ENCODE measurements around the gene COX4I2.
A peak's percentile ranks its signal among the peaks of the same experiment; 100 is the strongest.
"Not testable (repeated sequence)": the region's sequence is repeated elsewhere in the genome, so short reads cannot be mapped to it uniquely, and the experiment has no call there.

COX4I2 gene

GRCh38 chr20:31608251-31608945 is 29.3 kb upstream of the COX4I2 start:
- peak; percentile 96 for DNase-seq

DNA sequence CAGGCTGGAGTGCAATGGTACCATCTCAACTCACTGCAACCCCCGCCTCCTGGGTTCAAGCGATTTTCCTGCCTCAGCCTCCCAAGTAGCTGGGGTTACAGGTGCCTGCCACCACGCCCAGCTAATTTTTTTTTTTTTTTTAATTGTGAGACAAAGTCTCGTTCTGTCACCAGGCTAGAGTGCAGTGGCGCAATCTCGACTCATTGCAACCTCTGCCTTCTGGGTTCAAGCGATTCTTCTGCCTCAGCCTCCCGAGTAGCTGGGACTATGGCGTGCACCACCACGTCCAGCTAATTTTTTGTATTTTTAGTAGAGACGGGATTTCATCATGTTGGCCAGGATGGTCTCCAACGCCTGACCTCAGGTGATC is 25.5 kb upstream of the COX4I2 start:
- DNase-seq = not testable (repeated sequence)

DNA sequence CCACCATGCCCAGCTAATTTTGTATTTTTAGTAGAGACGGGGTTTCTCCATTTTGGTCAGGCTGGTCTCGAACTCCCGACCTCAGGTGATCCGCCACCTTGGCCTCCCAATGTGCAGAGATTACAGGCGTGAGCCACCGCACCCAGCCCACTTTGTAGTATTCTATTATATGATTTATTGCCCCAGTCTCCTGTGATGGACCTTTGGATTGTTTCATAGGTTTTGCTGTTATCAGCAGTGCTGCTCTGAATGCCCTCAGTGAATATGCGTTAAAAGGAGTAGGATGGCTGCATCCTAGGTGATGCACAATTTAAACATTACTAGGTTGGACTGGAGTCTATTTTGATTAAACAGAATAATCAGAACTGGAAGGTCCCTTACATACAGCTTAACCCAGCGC is 22.3 kb upstream of the COX4I2 start:
- DNase-seq = no peak

- no peak for DNase-seq
Observed at GRCh38 chr20:31617432-31618104, 20.1 kb upstream of the COX4I2 start.

DNA sequence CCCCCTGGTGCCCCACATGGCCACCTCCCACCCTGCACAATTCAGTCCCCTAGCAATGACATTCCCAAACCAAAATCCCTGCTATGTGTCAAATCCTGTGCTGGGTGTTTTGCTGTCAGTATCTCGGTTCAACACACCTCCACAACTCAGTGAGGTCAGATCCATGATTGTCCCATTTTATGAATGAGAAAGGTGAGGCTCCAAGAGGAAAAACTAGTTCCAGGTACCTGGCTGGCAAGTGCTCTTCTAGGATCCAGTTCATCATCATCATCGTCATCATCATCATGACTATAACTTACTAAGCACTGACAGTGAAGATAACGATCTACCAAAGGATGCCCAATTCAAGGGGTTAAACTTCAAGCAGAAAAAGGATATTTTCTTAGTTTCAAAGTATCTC is 17.5 kb upstream of the COX4I2 start:
- no peak for DNase-seq

GRCh38 chr20:31623123-31623505 is 14.6 kb upstream of the COX4I2 start:
- DNase-seq = not testable (repeated sequence)

- not testable (repeated sequence) for DNase-seq
Observed at GRCh38 chr20:31626534-31626933, 11.2 kb upstream of the COX4I2 start.

DNA sequence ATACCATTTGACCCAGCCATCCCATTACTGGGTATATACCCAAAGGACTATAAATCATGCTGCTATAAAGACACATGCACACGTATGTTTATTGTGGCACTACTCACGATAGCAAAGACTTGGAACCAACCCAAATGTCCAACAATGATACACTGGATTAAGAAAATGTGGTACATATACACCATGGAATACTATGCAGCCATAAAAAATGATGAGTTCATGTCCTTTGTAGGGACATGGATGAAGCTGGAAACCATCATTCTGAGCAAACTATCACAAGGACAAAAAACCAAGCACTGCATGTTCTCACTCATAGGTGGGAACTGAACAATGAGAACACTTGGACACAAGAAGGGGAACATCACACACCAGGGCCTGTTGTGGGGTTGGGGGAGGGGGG is 9.7 kb upstream of the COX4I2 start:
- DNase-seq = not testable (repeated sequence)

GRCh38 chr20:31630187-31630790 is 7.4 kb upstream of the COX4I2 start:
- no peak for DNase-seq

DNA sequence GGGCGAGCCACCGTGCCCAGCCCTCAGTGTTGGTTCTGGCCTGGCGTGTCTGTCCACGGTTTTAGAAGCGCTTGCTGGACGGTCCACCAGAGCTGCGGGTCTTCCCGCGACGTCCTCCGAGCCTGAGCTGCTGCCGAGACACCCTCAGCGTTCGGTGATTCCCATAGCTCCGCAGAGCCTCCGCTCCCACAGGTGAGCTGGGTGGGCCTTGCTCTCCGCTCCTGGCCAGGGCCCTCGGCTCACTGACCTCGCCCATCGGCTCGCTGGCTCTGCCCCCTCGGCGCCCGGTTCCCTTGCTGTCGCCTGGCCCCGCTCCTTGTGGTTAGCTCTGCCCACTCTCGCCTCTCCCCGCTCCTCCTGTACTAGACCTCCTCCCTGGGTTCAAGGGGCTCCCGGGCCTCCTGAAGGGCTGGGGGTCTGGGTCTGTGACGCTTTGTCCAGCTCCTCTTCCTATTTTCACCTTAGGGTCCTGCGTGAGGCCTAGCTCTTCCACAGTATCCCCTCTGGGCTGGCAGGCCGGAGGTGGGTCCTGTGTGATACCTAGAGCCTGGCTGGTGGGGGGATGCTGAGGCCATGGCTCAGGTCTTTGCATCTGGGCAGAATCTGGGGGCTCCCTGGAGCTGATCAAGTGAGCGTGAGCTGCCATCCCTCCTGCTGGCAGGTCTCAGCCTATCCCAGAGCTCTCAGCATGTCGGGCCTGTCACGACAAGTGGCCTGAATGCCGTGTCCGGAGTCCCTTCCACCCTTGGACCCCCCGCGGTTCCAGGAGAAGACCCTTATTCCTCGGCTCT is 5.0 kb upstream of the COX4I2 start:
- no peak for DNase-seq

- no peak for DNase-seq
Observed at GRCh38 chr20:31633339-31633914, 4.3 kb upstream of the COX4I2 start.

DNA sequence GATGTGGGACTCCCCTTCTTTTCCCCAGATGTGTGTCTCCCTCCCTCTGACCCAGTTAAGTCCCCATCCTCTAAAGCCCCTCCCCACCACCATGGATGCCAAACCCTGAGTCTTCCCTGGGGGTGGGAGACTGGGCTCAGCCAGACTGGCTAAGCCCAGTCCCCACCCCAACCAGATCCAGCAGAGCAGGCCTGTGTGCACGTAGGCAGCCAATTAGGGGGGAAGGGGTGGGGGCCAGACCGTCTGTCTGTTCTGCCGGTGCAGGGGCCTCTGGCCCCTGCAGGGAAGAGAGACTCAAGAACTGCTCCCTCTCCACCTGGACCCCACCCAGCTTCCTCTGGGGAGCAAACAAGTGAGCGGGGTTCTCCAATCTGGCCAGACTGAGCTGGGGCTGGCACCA is 605 bp downstream of the COX4I2 start:
- no peak for DNase-seq

- no peak for DNase-seq
Observed at GRCh38 chr20:31638816-31639215, 1.1 kb downstream of the COX4I2 start.

DNA sequence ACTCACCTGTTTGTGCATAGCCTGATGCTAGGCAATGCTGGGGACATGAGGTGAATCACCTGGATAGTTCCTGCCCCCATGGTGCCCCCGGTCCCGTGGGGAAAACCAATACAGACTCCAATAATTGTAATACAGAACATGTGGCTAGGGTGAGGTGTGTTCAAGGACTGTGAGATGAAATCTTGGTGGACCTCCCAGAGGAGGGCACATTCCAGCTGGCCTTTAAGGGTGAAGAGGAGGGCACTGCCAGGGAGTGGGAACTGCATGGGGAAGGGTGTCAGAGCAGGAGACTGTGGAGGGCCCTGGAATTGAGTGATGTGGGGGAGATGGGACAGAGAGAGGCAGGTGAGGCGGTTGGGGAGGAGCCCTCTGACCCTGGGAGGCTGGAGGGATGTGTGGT is 2.5 kb downstream of the COX4I2 start:
- DNase-seq = no peak

DNA sequence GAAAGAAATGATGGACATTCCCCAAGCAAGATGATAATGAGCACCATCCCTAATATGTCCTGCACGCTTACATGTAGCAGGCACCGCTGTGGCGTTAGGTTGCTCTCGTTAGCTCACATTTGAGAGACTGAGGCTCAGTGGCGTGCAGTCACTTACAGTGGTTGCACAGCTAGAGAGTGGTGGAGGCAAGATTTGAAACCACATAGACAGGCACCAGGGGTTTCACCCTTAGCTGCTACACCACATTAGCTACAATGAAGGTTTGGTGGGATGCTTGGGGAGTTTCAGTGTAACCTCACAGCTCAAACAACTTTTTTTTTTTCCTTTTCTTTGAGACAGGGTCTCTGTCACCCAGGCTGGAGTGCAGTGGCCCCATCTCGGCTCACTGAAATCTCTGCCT is 3.7 kb downstream of the COX4I2 start:
- DNase-seq = no peak

- no peak for DNase-seq
Observed at GRCh38 chr20:31642837-31643236, 5.1 kb downstream of the COX4I2 start.

- DNase-seq = no peak
Observed at GRCh38 chr20:31643522-31643921, 5.8 kb downstream of the COX4I2 start.

GRCh38 chr20:31644701-31645100 is 7.0 kb downstream of the COX4I2 start:
- DNase-seq = no peak

DNA sequence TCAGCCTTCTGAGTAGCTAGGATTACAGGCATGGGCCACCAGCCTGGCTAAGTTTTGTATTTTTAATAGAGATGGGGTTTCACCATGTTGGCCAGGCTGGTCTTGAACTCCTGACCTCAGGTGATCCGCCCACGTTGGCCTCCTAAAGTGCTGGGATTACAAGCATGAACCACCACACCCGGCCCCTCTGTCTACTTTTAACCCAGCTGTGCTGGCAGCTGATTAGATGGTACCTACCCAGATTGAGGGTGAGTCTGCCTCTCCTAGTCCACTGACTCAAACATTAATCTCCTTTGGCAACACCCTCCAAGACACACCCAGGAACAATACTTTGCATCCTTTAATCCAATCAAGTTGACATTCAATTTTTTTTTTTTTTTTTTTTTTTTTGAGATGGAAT is 10.4 kb downstream of the COX4I2 start:
- not testable (repeated sequence) for DNase-seq

GRCh38 chr20:31652917-31653396 is 15.2 kb downstream of the COX4I2 start:
- DNase-seq = no peak

- no peak for DNase-seq
Observed at GRCh38 chr20:31653561-31653960, 15.8 kb downstream of the COX4I2 start.

DNA sequence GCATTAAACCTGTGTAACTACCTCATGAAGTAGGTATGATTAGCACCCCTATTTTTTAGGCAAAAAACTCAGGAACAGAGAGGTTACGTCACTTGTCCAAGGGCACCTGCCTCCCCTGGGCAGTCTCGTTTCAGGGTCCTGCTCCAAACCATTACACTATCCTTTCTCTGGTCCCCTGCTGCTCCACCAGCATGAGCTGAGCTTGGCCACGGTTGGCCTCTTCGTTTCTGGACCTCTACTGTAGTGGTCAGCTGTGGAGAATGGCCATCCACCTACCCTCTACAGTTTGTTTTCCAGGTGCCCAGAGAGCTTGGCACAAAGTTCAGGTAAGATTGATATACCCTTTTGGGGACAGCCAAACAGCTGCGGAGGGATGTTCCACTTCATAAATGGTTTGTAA is 16.8 kb downstream of the COX4I2 start:
- no peak for DNase-seq

Data from DMS153 (cell line).